Measurements from ENCODE around the gene OR9Q1.

- peak in 2 of 3 experiments; percentile 30 to 50 for TF ChIP-seq CTCF (optimal IDR thresholded peaks at IDR 0.05 in 1 of 3, IDR thresholded peaks at IDR 0.05 in 1 of 3, conservative IDR thresholded peaks at IDR 0.05 in 1 of 3; ENCODE audit: extremely low read depth in 1 of 3, insufficient read depth in 2 of 3, low read length in 3 of 3)
- TF ChIP-seq EZH2 (IDR thresholded peaks at IDR 0.05; ENCODE audit: low read length) = no peak
These were observed 109.8 kb downstream of the OR9Q1 start for GRCh38 chr11:58133309-58134076.

Measured in keratinocyte (primary cell).